ENCODE data around the gene LFNG. TPM values are rescaled to one million over a fixed set of nuclear protein-coding genes. Genes with fewer than 3 reads are reported as not detected.

Gene LFNG
- 7.4 and 10.8 TPM in 2 replicates for total RNA-seq

GRCh38 chr7:2519119-2519930 is at the start of gene LFNG:
Gene LFNG (plus strand): TSS chr7:2519774. CDS start chr7:2519862, 88 bp downstream.
- peak within 1 kb of the TSS; percentile 51 for H3K4me3 ChIP-seq (ENCODE audit: low read depth, low read length)
- peak; percentile 87 for DNase-seq (ENCODE audit: low read depth)
- TF ChIP-seq CTCF (IDR thresholded peaks at IDR 0.05; ENCODE audit: insufficient read depth, low read depth, low read length), result no peak

GRCh38 chr7:2470204-2471021 is 49.2 kb upstream of the LFNG start:
- TF ChIP-seq CTCF (IDR thresholded peaks at IDR 0.05; ENCODE audit: insufficient read depth, low read depth, low read length), result no peak
- DNase-seq (ENCODE audit: low read depth), result no peak
- H3K4me3 ChIP-seq (ENCODE audit: low read depth, low read length), result no peak overlapping the region

- DNase-seq (ENCODE audit: low read depth), result no peak
- H3K4me3 ChIP-seq (ENCODE audit: low read depth, low read length), result no peak overlapping the region
- no peak for TF ChIP-seq CTCF (IDR thresholded peaks at IDR 0.05; ENCODE audit: insufficient read depth, low read depth, low read length)
These were observed 48.6 kb upstream of the LFNG start for GRCh38 chr7:2471022-2471329.

GRCh38 chr7:2471396-2471795 is 48.2 kb upstream of the LFNG start:
- no peak overlapping the region for H3K4me3 ChIP-seq (ENCODE audit: low read depth, low read length)
- DNase-seq (ENCODE audit: low read depth), result no peak
- TF ChIP-seq CTCF (IDR thresholded peaks at IDR 0.05; ENCODE audit: insufficient read depth, low read depth, low read length), result no peak

GRCh38 chr7:2472739-2473138 is 46.8 kb upstream of the LFNG start:
- H3K4me3 ChIP-seq (ENCODE audit: low read depth, low read length), result no peak overlapping the region
- TF ChIP-seq CTCF (IDR thresholded peaks at IDR 0.05; ENCODE audit: insufficient read depth, low read depth, low read length), result no peak
- DNase-seq (ENCODE audit: low read depth), result no peak

- H3K4me3 ChIP-seq (ENCODE audit: low read depth, low read length), result no peak overlapping the region
- TF ChIP-seq CTCF (IDR thresholded peaks at IDR 0.05; ENCODE audit: insufficient read depth, low read depth, low read length), result no peak
- no peak for DNase-seq (ENCODE audit: low read depth)
These were observed 45.9 kb upstream of the LFNG start for GRCh38 chr7:2473496-2474180.
